Erythroblast (primary cell): ENCODE measurements around the gene PWP1.

Experiments used
- GATA1 ChIP-seq: IDR thresholded peaks from 2 replicates; pipeline ENCODE4 v1.6.1; 2011; ENCODE audit warnings: low read depth, mild to moderate bottlenecking, control low read depth, low read length, moderate library complexity
- POLR2A ChIP-seq: IDR thresholded peaks from 2 replicates; pipeline ENCODE4 v1.6.1; 2011; ENCODE audit warnings: mild to moderate bottlenecking, low read length

DNA sequence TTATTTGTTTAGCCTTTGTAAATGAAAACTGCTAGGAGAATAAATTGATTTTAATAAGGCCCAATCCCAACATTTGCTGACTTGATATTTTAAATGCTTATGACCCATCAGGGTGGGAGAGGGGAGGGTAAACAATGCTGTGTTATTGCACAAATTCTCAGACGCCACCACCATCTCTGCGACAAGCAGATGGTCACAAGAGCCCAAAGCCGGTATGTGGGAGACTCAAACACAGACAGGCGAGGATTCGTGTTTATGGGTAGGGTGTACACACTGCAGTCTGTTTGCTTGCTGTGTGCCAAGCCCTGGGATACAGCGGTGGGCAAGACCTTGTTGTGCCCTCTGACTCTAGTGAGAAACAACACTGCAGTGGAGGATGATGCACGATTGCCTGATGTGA is 39.2 kb upstream of the PWP1 start:
- no peak for TF ChIP-seq POLR2A
- no peak for TF ChIP-seq GATA1
